ENCODE data around the gene DGKE.

The DGKE gene

DNA sequence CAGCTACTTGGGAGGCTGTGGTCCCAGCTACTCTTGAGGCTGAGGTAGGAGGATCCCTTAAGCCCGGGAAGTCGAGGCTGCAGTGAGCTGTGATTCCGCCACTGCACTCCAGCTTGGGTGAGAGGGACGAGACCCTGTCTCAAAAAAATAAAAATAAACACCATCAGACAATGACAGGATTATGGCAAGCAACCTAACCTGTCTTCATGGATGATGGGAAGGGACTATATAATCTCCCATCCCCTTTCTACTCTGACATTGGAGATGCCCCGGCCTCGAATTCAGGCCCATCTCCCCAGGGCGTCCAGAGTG is 79.0 kb downstream of the DGKE start:
- DNase-seq (ENCODE audit: insufficient read length, low spot score) (no peak), FAIRE-seq (no peak)
- TF ChIP-seq, protein P1, sequence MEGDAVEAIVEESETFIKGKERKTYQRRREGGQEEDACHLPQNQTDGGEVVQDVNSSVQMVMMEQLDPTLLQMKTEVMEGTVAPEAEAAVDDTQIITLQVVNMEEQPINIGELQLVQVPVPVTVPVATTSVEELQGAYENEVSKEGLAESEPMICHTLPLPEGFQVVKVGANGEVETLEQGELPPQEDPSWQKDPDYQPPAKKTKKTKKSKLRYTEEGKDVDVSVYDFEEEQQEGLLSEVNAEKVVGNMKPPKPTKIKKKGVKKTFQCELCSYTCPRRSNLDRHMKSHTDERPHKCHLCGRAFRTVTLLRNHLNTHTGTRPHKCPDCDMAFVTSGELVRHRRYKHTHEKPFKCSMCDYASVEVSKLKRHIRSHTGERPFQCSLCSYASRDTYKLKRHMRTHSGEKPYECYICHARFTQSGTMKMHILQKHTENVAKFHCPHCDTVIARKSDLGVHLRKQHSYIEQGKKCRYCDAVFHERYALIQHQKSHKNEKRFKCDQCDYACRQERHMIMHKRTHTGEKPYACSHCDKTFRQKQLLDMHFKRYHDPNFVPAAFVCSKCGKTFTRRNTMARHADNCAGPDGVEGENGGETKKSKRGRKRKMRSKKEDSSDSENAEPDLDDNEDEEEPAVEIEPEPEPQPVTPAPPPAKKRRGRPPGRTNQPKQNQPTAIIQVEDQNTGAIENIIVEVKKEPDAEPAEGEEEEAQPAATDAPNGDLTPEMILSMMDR (IDR thresholded peaks at IDR 0.05; ENCODE audit: insufficient read depth, missing control alignments): no peak

DNA sequence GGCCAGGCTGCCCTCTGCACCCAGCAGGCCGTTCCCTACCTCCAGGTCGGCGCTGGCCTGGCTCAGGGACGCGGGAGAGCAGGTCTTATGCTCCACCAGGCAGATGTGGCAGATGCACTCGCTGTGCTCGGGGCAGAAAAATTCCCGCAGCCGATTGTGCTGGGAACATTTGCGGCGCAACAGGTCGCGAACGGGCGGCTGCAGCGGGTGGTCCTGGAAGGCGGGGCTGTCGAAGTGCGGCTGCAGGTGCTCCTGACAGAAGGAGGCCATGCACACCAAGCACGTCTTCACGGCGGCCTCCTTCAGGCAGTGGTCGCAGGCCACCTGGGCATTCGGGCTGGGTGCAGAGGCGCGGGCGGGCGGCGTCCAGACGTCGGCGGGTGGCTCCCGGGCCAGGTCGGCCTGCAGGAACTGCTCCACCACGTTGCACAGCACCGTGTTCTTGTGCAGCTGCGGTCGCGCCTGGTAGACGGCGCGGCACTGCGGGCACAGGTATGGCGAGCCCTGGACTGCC is 79.5 kb downstream of the DGKE start:
- DNase-seq (ENCODE audit: insufficient read length, low spot score) (no peak), FAIRE-seq (no peak)
- TF ChIP-seq, protein P1 (IDR thresholded peaks at IDR 0.05; ENCODE audit: insufficient read depth, missing control alignments): no peak

DNA sequence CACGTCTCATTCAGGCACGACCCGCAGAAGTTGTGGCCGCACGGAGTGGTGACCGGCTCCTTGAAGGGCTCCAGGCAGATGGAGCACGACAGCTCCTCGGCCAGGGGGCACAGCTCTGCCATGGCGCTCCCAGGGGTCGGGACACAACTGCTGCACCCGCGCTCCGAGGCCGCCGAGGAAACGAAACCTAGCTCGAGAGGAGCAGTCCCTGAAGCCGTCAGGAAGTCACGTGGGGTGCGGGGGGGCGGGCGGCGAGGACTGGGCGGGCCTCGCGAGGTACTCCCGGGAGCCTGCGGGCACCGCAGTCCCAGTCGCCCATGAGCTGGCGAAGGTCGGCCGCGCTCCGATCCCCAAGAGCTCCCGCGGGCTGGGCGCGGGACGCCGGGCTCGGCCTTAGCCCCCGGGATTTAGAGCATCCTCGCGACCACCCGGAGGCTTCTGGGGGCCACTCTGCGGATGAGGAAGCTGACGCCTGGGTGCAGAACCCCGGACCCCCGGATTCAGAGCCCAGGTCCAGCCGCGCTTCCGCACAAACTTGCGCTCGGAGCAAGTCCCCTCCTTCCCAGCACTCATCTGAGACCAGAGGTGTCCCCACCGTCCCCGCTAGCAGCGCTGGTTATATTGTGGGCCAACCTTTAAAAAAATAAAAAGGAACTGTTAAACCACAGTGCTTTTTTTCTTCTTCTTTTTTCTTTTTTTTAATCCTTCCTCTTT is 80.1 kb downstream of the DGKE start, which contains the start of gene TRIM25:
TSS of gene TRIM25 (minus strand) at position 183 of the 714 bp plus-strand sequence. CDS start at position 122, 61 bp downstream.
- TF ChIP-seq, protein P1 (IDR thresholded peaks at IDR 0.05; ENCODE audit: insufficient read depth, missing control alignments): no peak
- FAIRE-seq: no peak
- peak; percentile 83 for DNase-seq (ENCODE audit: insufficient read length, low spot score)

DNA sequence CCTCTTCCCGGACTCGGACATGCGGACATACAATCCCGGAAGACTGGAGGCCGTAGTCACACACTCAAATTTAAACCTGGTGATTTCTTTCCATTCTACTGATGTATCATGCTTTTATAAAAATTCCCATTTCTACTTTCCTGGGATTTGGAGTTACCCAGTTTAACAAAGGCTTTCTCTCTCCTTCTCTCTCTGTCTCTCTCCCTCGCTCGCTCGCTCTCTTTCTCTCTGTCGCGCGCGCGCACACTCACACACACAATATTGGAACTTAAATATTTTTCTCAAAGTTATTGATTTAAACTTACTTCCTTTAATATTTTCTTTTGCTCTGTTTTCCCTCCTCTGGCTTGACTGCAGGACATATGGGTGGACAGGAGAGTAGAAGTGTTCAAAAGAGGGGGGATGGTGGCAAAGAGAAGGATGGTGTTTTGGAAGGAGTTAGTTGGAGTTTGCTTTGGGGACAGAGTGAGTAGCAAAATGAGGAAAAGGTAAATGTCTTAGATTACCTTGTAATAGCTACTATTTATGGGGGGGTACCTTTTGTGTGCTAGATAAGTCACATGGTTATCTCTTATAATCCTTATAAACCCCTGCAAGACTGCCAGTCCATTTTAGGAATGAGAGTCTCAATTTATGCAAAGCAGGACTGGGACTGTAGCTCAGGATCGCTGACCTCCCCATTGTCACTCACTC is 80.8 kb downstream of the DGKE start:
- TF ChIP-seq, protein P1 (IDR thresholded peaks at IDR 0.05; ENCODE audit: insufficient read depth, missing control alignments): no peak
- FAIRE-seq (no peak), DNase-seq (ENCODE audit: insufficient read length, low spot score) (no peak)

DNA sequence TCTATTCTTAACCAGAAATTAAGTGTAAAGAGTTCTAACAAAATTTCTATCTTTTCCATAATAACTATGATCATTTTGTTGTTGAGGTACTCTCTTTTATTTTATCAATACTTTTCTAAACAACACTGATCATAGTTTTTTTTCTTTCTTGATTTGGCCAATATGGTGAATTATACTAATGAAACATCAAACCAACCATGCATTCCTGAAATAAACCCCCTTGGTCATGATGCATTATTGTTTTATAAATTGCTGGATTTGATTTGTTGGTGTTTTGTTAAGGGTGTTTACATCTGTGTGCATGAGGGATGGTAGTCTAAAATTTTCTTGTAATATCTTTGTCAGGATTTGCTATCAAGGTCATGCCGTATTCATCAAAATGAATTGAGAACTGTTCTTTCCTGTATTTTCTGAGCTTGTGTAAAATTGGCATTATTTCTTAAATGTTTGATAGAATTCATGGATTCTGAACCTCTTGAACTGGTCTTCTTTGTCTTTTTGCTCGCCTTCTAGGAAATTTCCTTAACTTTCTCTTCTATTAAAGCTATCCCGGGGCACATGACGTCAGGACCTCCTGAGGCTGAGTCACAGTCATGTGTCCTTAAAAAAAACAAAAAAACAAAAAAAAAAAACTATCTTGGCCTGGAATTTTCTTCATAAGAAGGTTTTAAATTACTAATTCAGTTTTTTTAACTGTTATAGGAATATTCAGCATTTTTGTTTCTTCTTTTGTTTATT is 83.8 kb downstream of the DGKE start:
- no peak for FAIRE-seq
- DNase-seq (ENCODE audit: insufficient read length, low spot score): no peak

DNA sequence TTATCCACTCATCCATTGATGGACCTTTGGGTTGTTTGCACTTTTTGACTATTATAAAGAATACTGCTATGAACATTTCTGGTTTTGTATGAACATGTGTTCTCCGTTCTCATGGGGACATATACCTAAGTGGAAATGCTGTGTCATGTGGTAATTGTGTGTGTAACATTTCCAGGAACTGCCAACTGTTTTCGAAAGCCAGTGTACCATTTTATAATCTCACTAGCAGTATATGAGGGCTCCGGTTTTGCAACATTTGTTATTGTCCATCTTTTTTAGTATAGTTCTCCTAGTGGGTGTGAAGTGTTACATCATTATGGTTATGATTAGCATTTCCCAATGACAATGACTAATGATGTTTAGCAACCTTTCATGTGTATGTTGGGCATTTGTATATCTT is 85.0 kb downstream of the DGKE start:
- FAIRE-seq: no peak

More for the DNA sequence above, 83.8 kb downstream of the DGKE start:
- TF ChIP-seq, protein P1 (IDR thresholded peaks at IDR 0.05; ENCODE audit: insufficient read depth, missing control alignments): no peak

More for the DNA sequence above, 85.0 kb downstream of the DGKE start:
- TF ChIP-seq, protein P1 (IDR thresholded peaks at IDR 0.05; ENCODE audit: insufficient read depth, missing control alignments): no peak
- no peak for DNase-seq (ENCODE audit: insufficient read length, low spot score)
